ENCODE measurements around the gene PRSS48.

The PRSS48 gene

DNA sequence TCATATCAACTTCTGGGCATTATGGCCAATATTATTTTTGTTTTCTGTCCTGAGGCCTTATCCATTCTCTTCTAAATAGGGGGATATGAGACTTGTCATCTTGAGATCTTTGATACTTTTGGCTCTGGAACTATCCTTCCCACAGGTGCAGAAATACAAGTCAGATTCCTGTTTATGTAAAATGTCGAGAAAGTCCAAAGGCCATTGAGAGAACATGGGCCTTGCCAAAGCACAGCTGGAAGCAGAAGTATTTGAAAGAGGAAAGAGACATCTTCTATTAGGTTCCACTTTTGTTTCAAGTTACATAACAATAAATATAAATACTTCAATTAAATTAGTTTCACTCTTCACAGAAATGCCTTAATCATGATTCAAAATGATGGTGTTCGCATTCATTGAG lies 20.8 kb upstream of the PRSS48 start:
- TF ChIP-seq, protein P1, sequence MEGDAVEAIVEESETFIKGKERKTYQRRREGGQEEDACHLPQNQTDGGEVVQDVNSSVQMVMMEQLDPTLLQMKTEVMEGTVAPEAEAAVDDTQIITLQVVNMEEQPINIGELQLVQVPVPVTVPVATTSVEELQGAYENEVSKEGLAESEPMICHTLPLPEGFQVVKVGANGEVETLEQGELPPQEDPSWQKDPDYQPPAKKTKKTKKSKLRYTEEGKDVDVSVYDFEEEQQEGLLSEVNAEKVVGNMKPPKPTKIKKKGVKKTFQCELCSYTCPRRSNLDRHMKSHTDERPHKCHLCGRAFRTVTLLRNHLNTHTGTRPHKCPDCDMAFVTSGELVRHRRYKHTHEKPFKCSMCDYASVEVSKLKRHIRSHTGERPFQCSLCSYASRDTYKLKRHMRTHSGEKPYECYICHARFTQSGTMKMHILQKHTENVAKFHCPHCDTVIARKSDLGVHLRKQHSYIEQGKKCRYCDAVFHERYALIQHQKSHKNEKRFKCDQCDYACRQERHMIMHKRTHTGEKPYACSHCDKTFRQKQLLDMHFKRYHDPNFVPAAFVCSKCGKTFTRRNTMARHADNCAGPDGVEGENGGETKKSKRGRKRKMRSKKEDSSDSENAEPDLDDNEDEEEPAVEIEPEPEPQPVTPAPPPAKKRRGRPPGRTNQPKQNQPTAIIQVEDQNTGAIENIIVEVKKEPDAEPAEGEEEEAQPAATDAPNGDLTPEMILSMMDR (IDR thresholded peaks at IDR 0.05; ENCODE audit: low read depth, low read length), result no peak
- Histone ChIP-seq H3K36me3 (peaks cover 4% of the 10 kb centered on the region; the same call in 1 of the 2 replicates), H3K27ac (no peak overlapping the region), H3K27me3 (ENCODE audit: insufficient read depth, low read depth, severe bottlenecking) (no peaks in the 10 kb centered on the region), H3K4me3 (ENCODE audit: low read depth, low read length) (no peak overlapping the region), H3K9me3 (ENCODE audit: severe bottlenecking) (peaks cover 3% of the 10 kb centered on the region)
- no peak for DNase-seq

- Histone ChIP-seq H3K27me3 (ENCODE audit: insufficient read depth, low read depth, severe bottlenecking) (no peaks in the 10 kb centered on the region), H3K36me3 (peaks cover 4% of the 10 kb centered on the region; the same call in 1 of the 2 replicates), H3K27ac (no peak overlapping the region; the same call in 1 of the 2 replicates), H3K4me3 (ENCODE audit: low read depth, low read length) (no peak overlapping the region), H3K9me3 (ENCODE audit: severe bottlenecking) (peaks cover 3% of the 10 kb centered on the region)
- DNase-seq, result no peak
- TF ChIP-seq, protein P1 (IDR thresholded peaks at IDR 0.05; ENCODE audit: low read depth, low read length), result no peak
Observed at GRCh38 chr4:151257704-151258103, 19.3 kb upstream of the PRSS48 start.

- H3K4me3 ChIP-seq (ENCODE audit: low read depth, low read length), result no peak overlapping the region
- DNase-seq, result no peak
- H3K27ac ChIP-seq, result no peak overlapping the region
- H3K27me3 ChIP-seq (ENCODE audit: insufficient read depth, low read depth, severe bottlenecking), result no peaks in the 10 kb centered on the region
- peaks cover 3% of the 10 kb centered on the region for H3K36me3 ChIP-seq
- no peaks in the 10 kb centered on the region for H3K9me3 ChIP-seq (ENCODE audit: severe bottlenecking)
- TF ChIP-seq, protein P1 (IDR thresholded peaks at IDR 0.05; ENCODE audit: low read depth, low read length), result no peak
Observed at GRCh38 chr4:151259752-151260151, 17.2 kb upstream of the PRSS48 start.

DNA sequence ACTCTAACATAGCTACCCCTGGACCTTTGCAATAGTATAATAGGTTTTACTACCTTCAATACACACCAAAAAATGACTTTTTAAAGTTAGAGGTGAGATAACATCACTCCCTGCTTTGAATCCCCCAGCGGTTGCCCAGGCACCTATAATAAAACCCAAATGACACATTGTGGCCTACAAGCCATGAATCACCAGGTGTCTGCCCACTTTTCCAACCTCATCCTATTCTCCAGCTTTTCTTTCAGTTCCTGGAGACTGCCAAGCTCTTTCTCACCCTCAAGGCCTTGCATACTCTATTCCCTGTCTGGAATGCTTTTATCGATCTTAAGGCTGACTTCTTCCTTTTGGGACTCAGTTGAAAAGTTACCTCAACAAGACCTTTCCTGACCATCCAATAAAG lies 16.4 kb upstream of the PRSS48 start:
- DNase-seq, result no peak
- Histone ChIP-seq H3K4me3 (ENCODE audit: low read depth, low read length) (no peak overlapping the region), H3K27me3 (ENCODE audit: insufficient read depth, low read depth, severe bottlenecking) (no peaks in the 10 kb centered on the region), H3K9me3 (ENCODE audit: severe bottlenecking) (no peaks in the 10 kb centered on the region), H3K36me3 (peaks cover 4% of the 10 kb centered on the region), H3K27ac (no peak overlapping the region)
- TF ChIP-seq, protein P1 (IDR thresholded peaks at IDR 0.05; ENCODE audit: low read depth, low read length), result no peak

DNA sequence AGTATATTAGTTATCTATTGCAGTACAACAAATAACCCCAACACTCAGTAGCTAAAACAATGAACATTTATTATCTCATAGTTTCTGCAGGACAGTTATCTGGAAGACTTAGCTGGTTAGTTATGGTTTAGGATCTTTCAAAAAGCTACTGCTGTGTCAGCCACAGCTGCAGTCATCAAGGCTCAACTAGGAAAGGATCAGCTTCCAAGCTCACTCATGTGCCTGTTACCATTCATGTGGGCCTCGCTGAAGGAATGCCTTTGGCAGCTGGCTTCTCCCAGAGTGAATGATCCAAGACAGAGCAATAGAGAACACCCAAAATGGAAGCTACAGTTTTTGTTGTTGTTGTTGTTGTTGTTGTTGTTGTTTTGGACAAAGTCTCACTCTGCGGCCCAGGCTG lies 13.5 kb upstream of the PRSS48 start:
- no peak overlapping the region for H3K4me3 ChIP-seq (ENCODE audit: low read depth, low read length)
- TF ChIP-seq, protein P1 (IDR thresholded peaks at IDR 0.05; ENCODE audit: low read depth, low read length), result no peak
- no peaks in the 10 kb centered on the region for H3K27me3 ChIP-seq (ENCODE audit: insufficient read depth, low read depth, severe bottlenecking)
- peaks cover 4% of the 10 kb centered on the region for H3K36me3 ChIP-seq
- no peaks in the 10 kb centered on the region for H3K9me3 ChIP-seq (ENCODE audit: severe bottlenecking)
- H3K27ac ChIP-seq, result no peak overlapping the region
- DNase-seq, result no peak

DNA sequence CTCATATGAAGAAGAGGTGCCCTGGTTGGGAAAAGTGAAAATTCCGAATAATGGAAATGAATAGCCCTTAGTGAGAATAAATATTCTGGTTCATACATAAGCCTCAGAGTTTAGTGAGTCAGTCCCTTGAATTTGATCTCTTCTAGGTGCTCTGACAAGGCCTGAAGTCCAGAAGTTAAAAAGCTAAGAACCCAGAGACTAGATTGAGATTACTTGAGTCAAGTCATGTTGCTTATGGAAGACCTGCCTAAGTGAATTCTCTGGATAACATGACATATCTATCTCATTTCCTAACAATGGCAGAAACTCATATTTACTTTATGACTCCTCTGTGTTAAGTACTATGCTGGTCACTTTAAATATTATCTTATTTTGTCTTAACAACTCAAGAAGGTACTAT lies 10.5 kb upstream of the PRSS48 start:
- DNase-seq, result no peak
- Histone ChIP-seq H3K9me3 (ENCODE audit: severe bottlenecking) (no peaks in the 10 kb centered on the region), H3K27me3 (ENCODE audit: insufficient read depth, low read depth, severe bottlenecking) (no peaks in the 10 kb centered on the region), H3K36me3 (peaks cover 7% of the 10 kb centered on the region), H3K4me3 (ENCODE audit: low read depth, low read length) (no peak overlapping the region), H3K27ac (no peak overlapping the region)
- TF ChIP-seq, protein P1 (IDR thresholded peaks at IDR 0.05; ENCODE audit: low read depth, low read length), result no peak
